ENCODE data around the gene MYO1E.
A peak's percentile ranks its signal among the peaks of the same experiment; 100 is the strongest.
"Not testable (repeated sequence)": the region's sequence is repeated elsewhere in the genome, so short reads cannot be mapped to it uniquely, and the experiment has no call there.

Gene MYO1E

DNA sequence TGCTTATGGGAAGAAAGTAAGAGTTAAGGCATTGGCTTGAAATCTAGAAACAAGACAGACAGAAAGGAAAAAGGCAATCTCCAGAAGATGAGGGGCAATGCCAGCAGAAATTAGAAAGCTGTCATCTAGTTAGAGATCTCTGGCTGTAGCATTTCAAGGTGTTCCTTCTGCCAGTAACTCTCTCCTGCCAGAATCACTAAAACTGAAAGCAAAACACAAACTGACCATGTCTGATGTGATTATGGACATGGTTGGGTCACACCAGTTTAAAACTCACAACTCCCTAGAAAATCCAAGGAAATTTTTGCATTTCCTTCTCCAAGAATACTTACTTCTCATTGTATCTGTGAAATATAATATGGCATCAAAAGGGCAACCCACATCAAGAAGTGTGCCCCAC is 83.1 kb downstream of the MYO1E start:
- DNase-seq = no peak

- DNase-seq = no peak
These were observed 88.8 kb downstream of the MYO1E start for GRCh38 chr15:59283717-59284391.

- DNase-seq = no peak
These were observed 89.9 kb downstream of the MYO1E start for GRCh38 chr15:59282515-59283337.

GRCh38 chr15:59281699-59282098 is 91.0 kb downstream of the MYO1E start:
- no peak for DNase-seq

GRCh38 chr15:59280855-59281254 is 91.8 kb downstream of the MYO1E start:
- DNase-seq = no peak

- not testable (repeated sequence) for DNase-seq
These were observed 92.4 kb downstream of the MYO1E start for GRCh38 chr15:59280292-59280691.

DNA sequence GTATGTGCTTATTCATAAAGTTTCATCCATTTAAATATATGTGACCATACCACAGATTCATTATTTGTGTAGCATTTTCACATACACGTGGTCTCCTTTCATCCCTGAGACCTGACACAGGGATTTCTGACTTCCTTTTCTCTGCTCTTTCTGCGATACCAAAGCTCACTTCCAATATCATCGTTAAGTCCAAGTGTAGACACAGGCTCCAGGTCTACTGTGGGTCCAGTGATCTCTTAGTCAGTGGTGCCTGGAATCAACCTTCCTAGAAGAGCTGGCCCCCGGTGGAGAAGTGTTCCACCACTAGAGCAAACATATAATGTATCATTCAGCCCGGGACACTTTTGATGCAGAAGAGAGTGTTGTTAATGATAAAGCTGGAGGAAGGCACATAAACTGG is 93.6 kb downstream of the MYO1E start:
- no peak for DNase-seq

DNA sequence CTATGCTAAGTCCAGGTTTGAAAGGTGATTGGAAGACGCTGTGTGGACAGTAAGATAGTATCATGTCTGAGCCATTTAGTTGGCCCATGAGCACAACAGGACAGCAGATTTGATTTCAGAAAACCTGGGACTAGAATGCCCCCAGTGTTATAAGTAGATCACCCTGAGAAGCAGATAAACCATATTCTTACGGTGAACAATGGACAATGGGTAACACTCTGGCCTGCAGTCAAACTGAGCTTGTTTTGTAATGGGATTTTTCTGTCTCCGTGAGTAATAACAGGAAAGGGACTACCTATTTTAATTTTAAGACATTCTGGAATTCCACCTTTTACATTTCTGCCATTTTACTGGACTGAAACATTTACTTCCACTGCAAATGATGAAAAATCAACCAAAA is 94.6 kb downstream of the MYO1E start:
- DNase-seq = no peak

DNA sequence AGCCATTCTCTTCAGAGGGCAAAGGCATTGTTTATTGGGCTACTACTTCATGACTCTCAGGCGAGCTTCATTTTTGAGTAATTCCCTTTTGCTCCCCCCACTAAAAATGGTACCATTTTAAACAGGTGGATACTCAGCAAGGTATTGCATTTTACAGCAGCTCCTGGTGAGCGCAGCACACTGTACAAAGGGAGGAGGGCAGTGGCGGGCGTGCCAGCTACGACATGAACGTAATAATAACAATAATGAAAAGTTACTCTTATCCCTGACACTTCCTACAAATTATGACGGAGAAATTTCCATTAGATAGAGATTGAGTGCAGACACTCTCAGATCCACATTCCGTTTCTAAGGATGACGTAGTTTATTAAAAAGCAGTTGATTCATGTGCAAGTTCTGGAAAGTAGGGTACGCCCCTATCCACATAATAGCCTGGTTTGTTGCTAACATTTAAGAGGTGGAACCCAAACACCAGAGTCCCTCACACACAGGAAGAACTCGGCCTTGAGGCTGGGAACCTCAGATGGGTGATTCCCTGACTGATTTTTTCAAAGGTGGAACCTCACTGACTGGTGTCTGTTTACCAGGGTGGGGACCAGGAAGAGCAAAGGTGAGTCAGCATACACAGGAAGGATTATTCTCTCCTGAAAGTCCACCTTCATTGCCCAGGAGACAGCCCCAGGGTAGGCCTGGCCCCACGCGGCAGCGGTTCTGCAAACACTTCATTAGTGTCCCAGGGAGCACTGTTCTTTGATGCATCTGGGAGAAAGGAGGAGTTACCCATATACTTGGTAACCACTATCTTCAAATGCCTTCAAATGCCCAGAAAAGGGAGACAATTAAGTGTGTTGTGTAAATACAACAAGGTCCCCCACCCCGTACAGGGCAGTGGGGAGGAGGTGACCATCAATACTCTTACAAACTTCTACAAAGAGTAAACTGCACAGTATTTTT is 96.2 kb downstream of the MYO1E start:
- DNase-seq = no peak

DNA sequence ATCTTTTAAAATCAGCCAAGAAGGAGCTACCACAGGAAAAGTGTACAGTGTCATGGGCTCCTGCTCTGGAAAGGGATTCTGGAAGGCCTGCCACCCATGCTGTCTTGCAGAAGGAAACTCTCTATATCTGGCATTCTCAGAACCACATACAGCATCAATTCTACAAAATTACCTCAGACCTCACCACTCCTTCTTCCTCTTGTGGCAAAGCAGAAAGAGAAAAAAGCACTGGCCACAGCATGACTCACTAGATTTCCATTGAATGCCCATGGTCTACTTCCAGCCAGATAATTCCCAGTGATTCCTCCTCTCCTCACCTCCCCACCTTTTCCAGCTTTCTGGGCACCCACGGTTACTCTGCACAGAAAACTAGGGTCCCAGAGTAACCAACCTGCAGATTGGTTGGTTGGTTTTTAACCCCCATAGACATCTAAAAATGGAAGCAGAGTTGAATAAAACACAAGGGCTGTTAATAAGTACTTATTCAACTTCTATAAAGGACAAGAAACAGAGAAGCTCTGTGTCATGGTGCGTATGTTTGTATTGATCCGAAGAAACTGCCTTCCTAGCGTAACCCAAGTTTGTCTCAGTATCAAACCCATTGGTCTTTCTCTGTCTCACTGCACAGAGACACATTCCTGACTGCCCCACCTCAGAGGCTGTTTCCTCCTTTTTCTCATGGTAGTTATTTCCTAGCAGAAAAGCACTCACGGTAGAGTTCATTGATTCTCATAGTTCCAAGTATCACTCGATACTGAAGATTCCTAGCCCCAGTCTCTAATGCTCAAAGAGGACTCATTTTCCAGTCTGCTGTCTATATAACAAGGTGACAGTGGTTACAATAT is 98.3 kb downstream of the MYO1E start:
- DNase-seq = no peak

GRCh38 chr15:59273234-59273633 is 99.4 kb downstream of the MYO1E start:
- no peak for DNase-seq

DNA sequence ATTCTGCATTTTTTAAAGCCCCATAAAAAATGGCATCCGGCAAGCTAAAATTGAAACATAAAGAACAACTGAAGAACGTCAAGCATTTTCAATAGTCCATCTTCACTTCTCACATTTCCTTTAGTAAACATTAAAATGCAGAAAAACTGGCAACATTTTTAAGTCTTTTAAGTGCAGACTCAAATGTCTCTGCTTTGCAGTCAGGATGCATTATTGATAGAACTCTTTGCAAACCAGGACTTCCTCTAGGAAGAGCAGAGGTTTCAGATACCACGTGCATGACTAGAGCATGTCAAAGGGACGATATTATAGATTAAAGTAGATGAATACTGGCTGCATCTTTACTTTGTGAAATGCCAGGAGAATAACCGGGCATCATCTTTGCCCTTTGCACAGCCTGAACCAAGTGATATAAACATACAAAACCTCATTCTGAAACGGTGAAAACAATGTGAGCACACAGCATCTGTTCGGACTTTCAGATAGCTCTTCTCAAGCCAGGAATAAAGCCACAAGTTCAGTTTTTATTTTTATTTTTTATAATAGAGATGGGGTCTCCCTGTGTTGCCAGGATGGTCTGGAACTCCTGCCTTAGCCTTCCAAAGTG is 101.0 kb downstream of the MYO1E start:
- DNase-seq = no peak

- no peak for DNase-seq
These were observed 103.7 kb downstream of the MYO1E start for GRCh38 chr15:59268852-59269407.

- DNase-seq = no peak
These were observed 104.4 kb downstream of the MYO1E start for GRCh38 chr15:59268168-59268851.

DNA sequence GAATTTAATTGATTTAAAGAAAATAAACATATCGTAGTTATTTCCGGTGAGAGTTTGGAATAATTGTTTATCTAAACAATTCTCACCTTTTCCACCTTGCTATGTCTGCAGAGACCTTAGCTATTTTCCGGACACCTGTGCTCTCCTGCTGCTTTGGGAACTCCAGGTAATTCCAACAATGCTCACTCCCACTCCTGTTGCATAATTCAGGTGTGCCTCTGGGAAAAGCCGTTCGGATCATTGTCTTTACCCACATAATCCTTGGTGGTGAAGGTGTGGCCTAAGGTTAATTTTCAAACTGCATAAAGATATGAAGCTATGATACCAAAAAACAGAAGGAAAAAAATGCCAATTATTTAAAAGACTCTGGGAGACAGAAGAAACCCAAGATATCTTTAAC is 106.6 kb downstream of the MYO1E start:
- no peak for DNase-seq

- no peak for DNase-seq
These were observed 110.4 kb downstream of the MYO1E start for GRCh38 chr15:59262316-59262715.

- no peak for DNase-seq
These were observed 112.6 kb downstream of the MYO1E start for GRCh38 chr15:59260090-59260489.

DNA sequence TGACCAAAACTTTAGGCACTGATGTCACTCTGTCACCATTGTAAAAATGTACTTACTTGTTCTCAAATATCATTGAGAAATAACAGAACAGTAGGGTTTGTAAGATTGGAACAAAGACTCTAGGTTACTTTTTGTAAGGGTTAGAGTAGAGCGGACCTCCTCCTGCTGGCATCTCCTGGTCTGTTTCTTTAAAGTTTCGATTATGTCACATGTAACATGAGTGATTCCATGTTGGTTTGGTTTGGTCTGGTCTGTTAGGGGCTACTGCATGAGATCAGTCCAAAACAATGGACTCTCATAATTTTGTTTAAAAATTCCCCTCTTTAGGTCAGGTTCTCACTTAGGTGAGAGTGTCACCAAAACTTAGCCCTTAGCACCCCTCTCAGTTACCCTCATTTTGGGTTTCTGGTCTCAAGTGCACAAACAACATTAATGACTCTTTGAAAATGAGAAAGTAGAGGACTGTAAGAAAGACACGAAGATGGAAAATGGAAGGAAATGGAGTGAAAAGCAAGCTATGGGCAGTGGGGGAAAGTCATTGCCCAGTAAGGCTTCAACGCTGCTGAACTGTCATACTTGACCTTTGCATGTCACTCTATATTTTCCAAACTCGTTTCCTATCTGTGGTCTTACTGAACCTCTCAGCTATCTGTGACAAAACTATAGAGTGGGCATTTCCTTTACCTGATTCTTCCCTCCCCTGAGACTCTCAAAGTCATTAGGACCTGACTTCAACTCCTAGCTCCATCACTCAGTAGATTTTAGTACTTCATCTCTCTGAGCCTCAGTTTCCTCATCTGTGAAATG is 113.3 kb downstream of the MYO1E start:
- no peak for DNase-seq

GRCh38 chr15:59258317-59258716 is 114.4 kb downstream of the MYO1E start:
- peak; percentile 8 for DNase-seq

GRCh38 chr15:59257140-59257539 is 115.5 kb downstream of the MYO1E start:
- DNase-seq = peak; percentile 82
